Heart right ventricle (tissue), 16 donors: Measurements from ENCODE around the gene KRT33B. TPM values are rescaled to one million over a fixed set of nuclear protein-coding genes. Genes with fewer than 3 reads are reported as not detected.

Experiments
- ATAC-seq, 8 donors: fragments of 200-7000 bp; cut with Tn5 transposase; one replicate each; pipeline ENCODE4 v1.9.1; 2020; ENCODE audit warnings: mild to moderate bottlenecking in 8 of 8, moderate library complexity in 8 of 8, moderate number of reproducible peaks in 1 of 8
- DNase-seq, 2 donors: peaks; one replicate each; pipeline ENCODE4 v3.0.0-alpha.2; 2020
- H3K27ac ChIP-seq, 10 donors: fragments of 200-600 bp; sonication (generic) in 2 of 10; one replicate each; pipeline versions ENCODE4 v1.5.0 to v1.8.0; 2020 to 2022; ENCODE audit warnings: mild to moderate bottlenecking in 3 of 10
- H3K27me3 ChIP-seq, 7 donors: fragments of 200-600 bp; one replicate each; pipeline ENCODE4 v1.8.0; 2021 to 2022; ENCODE audit warnings: mild to moderate bottlenecking in 2 of 7
- H3K36me3 ChIP-seq, 9 donors: fragments of 200-600 bp; sonication (generic) in 1 of 9; one replicate each; pipeline versions ENCODE4 v1.5.0 to v1.8.0; 2020 to 2022; ENCODE audit warnings: mild to moderate bottlenecking in 2 of 9
- H3K4me1 ChIP-seq, 9 donors: fragments of 200-600 bp; sonication (generic) in 1 of 9; one replicate each; pipeline versions ENCODE4 v1.5.0 to v1.8.0; 2020 to 2022; ENCODE audit warnings: mild to moderate bottlenecking in 4 of 9
- H3K4me3 ChIP-seq, 10 donors: fragments of 200-600 bp; sonication (generic) in 2 of 10; one replicate each; pipeline versions ENCODE4 v1.5.0 to v1.8.0; 2020 to 2022; ENCODE audit warnings: mild to moderate bottlenecking in 7 of 10, moderate library complexity in 2 of 10
- H3K9me3 ChIP-seq, 11 donors: fragments of 200-600 bp in 10 of 11; sonication (generic) in 2 of 11; one replicate each; pipeline versions ENCODE4 v1.5.0 to v1.8.0; 2013 to 2022; ENCODE audit warnings: mild to moderate bottlenecking in 2 of 11, control low read depth in 1 of 11, moderate library complexity in 1 of 11
- CTCF ChIP-seq, 9 donors: fragments of 200-600 bp; sonication (generic) in 2 of 9; IDR thresholded peaks; one replicate each; pipeline versions ENCODE4 v1.5.0 to v1.8.0; 2021 to 2022; ENCODE audit warnings: antibody characterized with exemption in 9 of 9, mild to moderate bottlenecking in 5 of 9, moderate library complexity in 1 of 9
- WGBS, 2 donors: extraction: QIAGEN DNeasy Blood & Tissue Kit; methylation state at CpG; one replicate each; pipeline ENCODE4 v1.1.7; 2013; ENCODE audit warnings: inconsistent platforms in 1 of 2; 5-methylcytosine and 5-hydroxymethylcytosine counted together
- intact Hi-C, 10 donors: fragments of 100-400 bp; cut with DNase I; formaldehyde crosslinking; loops; one replicate each; pipeline versions ENCODE4 v1.11.1 to v1.14.2; 2022
- polyA plus RNA-seq, 2 donors: library from polyadenylated mRNA; stranded (reverse); fragments of 200-250 nt; gene quantifications; one replicate each; pipeline ENCODE4 v1.2.3, GENCODE V29; 2013
- total RNA-seq, 10 donors: library from RNA; stranded (reverse); fragmentation: NEBNext Ultra II Directional in 3 of 10; extraction: Animal tissue kit (Norgen Biotek cat#: 25700) in 3 of 10; gene quantifications; one replicate each; pipeline versions ENCODE4 v1.2.1 to v1.2.4, GENCODE V29; 2021 to 2023
- donor health status: Arrhythmogenic right ventricular cardiomyopathy.
- donor health status: ischemic (EF 13 %, LVEDD 7.1; RV severe dilation, severe dysfunction).
- donor health status: healthy with polysubstance abuse.
- donor health status: DM: no; HTN: yes; CAD: no.
- donor health status: DM: no; HTN: no; CAD: no.
- donor health status: ischemic (EF 25% LVEDD 6.9; RV normal size, moderate dysfunction).
- donor health status: ischemic (EF 25% LVEDD 5.7; RV mildly dilated, moderate dysfunction).
- donor health status: healthy.
- donor health status: DM: yes; HTN: yes; CAD: no.
- donor health status: Ischemic cardiomyopathy.
- donor health status: ischemic (EF 35%, LVEDD 5.7; RV mildly dilated, moderate dysfunction).
- donor health status: nonischemic (EF 11% LVEDD 7.7; RV severe dilation, severe dysfunction).
- donor health status: DM: yes; HTN: yes; CAD: no.
- donor health status: PGD.
- donor health status: ischemic (EF 29% LVEDD 5.4; RV normal size, mild dysfunction).
- donor health status: nonischemic (EF 23%, LVEDD 6.1; RV moderate dilation, normal function).

Gene KRT33B
- total and polyA plus RNA-seq, 12 donors = not detected

GRCh38 chr17:41404024-41404671, 34.5 kb upstream of the KRT33B start:
- Histone ChIP-seq H3K4me3 (no peak overlapping the region), H3K27me3 (peaks cover 0 to 4% (median 0%) of the 10 kb centered on the region in 7 donors), H3K4me1 (peaks cover 0 to 16% (median 0%) of the 10 kb centered on the region in 9 donors), H3K36me3 (no peaks in the 10 kb centered on the region), H3K27ac (no peak overlapping the region), H3K9me3 (no peaks in the 10 kb centered on the region)
- no peak for TF ChIP-seq CTCF (IDR thresholded peaks at IDR 0.05)
- intact Hi-C loops = no loop called here
- ATAC-seq = peak; percentile 17 to 87 (median 56)
- WGBS, 2 donors = 56 to 58% methylated on average over 7 of the region's 7 CpGs
- peak in 1 of 2 donors; percentile 13 for DNase-seq

- TF ChIP-seq CTCF (IDR thresholded peaks at IDR 0.05) = no peak
- 77 to 79% methylated on average over 4 of the region's 4 CpGs for WGBS, 2 donors
- ATAC-seq (no peak), DNase-seq (no peak)
- no peaks in the 10 kb centered on the region for H3K9me3 ChIP-seq
- no peak overlapping the region for H3K27ac ChIP-seq
- no peaks in the 10 kb centered on the region for H3K36me3 ChIP-seq
- peaks cover 0 to 5% (median 0%) of the 10 kb centered on the region in 7 donors for H3K27me3 ChIP-seq
- H3K4me1 ChIP-seq = peaks cover 0 to 16% (median 0%) of the 10 kb centered on the region in 9 donors
- intact Hi-C loops = no loop called here
- no peak overlapping the region for H3K4me3 ChIP-seq
Measured at GRCh38 chr17:41403404-41404023, 33.9 kb upstream of the KRT33B start.

GRCh38 chr17:41402161-41402560, 32.5 kb upstream of the KRT33B start:
- no peak for TF ChIP-seq CTCF (IDR thresholded peaks at IDR 0.05)
- Histone ChIP-seq H3K4me1 (peaks cover 0 to 16% (median 0%) of the 10 kb centered on the region in 9 donors), H3K4me3 (no peak overlapping the region), H3K9me3 (no peaks in the 10 kb centered on the region), H3K27me3 (peaks cover 0 to 10% (median 0%) of the 10 kb centered on the region in 7 donors), H3K27ac (no peak overlapping the region), H3K36me3 (no peaks in the 10 kb centered on the region)
- intact Hi-C loops = no loop called here
- ATAC-seq (no peak), DNase-seq (no peak)
- 89 to 90% methylated on average over 5 of the region's 5 CpGs for WGBS, 2 donors

- DNase-seq = no peak
- H3K27ac ChIP-seq = no peak within 1 kb of the TSS
- TF ChIP-seq CTCF (IDR thresholded peaks at IDR 0.05) = no peak
- no peak for ATAC-seq
- no peak within 1 kb of the TSS for H3K4me3 ChIP-seq
- H3K36me3 ChIP-seq = no peaks in the 10 kb centered on the region
- peaks cover 0 to 16% (median 12%) of the 10 kb centered on the region in 9 donors for H3K4me1 ChIP-seq
- 89 to 94% methylated on average over 16 of the region's 16 CpGs for WGBS, 2 donors
- intact Hi-C loops = loop anchor here in 1 of 10 donors (10.0 kb wide), 1 partner anchor 58 kb away; no protein-coding TSS in a partner anchor
- peaks cover 0 to 10% (median 0%) of the 10 kb centered on the region in 7 donors for H3K27me3 ChIP-seq
- H3K9me3 ChIP-seq = no peaks in the 10 kb centered on the region
Measured at GRCh38 chr17:41396996-41397660, 27.5 kb upstream of the KRT33B start, which contains the start of gene KRT31. TSS of gene KRT31 (minus strand) at chr17:41397608. CDS start at chr17:41397539, 69 bp downstream.
